MV-4-11 (cell line): Measurements from ENCODE around the gene EFNA3.

ENCODE experiments used
- DNase-seq: peaks from one replicate; lab custom pipeline; 2025; lab: John Stamatoyannopoulos, UW

The EFNA3 gene

GRCh38 chr1:155133799-155134281, 55.2 kb downstream of the EFNA3 start:
- no peak for DNase-seq

DNA sequence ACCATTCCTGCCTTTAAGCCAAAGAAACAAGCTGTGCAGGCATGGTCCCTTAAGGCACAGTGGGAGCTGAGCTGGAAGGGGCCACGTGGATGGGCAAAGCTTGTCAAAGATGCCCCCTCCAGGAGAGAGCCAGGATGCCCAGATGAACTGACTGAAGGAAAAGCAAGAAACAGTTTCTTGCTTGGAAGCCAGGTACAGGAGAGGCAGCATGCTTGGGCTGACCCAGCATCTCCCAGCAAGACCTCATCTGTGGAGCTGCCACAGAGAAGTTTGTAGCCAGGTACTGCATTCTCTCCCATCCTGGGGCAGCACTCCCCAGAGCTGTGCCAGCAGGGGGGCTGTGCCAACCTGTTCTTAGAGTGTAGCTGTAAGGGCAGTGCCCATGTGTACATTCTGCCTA, 55.7 kb downstream of the EFNA3 start:
- no peak for DNase-seq

DNA sequence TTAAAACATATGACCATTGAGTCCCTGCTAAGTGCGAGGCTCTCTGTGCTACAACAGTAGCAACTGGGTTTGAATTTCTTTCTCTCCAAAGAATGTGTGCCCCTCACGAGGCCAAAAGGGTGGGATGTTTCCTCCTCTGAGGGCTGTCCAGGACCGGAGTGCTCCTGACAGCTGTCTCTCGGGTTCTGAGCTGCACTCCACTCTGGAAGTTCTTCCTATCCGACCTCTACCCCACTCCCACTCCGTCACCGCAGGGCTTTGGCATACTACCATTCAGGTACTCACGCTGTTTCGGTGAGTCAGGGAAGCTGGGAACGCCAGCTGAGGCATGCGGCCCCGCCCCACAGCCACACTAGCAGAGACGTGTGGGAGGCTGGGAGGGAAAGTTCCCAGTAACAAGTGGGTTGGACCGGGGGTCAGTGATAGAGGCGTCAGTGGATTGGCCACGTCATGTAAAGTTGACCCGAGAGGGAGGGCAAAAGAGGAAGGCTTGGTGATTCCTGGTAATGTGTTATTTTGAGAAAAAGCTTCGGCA, 56.3 kb downstream of the EFNA3 start:
- DNase-seq = peak; percentile 84

DNA sequence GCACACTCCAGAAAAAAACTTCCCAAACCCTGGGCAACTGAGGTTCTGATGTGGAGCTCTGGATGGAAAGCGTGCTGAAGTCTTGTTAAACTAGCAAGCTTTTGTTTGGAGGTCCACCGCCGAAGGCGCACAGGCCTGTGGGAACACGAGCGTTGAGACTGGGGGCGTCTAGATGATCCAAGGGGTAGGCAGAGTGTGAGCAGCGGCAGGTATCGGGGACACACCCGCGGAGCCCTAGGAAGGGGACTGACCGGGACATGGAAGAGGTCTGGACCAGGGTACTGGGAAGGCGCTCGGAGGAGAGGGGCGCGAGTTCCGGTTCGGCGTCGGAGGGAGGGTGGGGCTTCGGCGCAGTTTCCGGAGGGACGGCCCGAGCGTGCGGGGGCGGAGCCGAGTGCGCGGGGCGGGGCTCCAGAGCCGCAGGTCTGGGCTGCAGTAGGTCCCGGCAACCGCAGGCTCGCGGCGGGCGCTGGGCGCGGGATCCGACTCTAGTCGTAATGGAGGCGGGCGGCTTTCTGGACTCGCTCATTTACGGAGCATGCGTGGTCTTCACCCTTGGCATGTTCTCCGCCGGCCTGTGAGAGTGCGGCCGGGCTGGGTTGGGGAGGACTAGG, 56.9 kb downstream of the EFNA3 start, which contains the start of gene SLC50A1:
SLC50A1 (plus strand) TSS at position 438 of the 614 bp plus-strand sequence; CDS start at position 498, 60 bp downstream.
- DNase-seq = peak; percentile 87

DNA sequence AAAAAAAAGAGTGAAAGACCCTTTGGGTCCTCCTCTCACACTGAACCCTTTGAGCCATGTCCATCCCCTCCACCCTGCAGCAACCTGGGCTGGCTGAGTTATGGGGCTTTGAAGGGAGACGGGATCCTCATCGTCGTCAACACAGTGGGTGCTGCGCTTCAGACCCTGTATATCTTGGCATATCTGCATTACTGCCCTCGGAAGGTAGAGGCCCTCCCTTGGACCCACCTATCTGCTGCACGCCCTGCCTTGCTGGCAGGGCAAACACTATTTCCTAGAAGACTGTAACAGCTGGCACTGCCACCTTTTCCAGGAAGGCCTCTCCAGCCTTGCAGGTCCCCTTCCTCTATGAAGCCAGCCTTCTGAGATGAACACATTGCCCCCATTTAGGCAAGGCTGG, 58.1 kb downstream of the EFNA3 start:
- no peak for DNase-seq
